Activated T-cell treated with anti-CD3 and anti-CD28 coated beads, Interleukin-2, amount 50 U/mL, for 72 hours (primary cell): ENCODE measurements around the gene ITIH3. TPM values are rescaled to one million over a fixed set of nuclear protein-coding genes. Genes with fewer than 3 reads are reported as not detected.

ENCODE experiments used
- ATAC-seq, 2 donors: fragments of 150-1000 bp; cut with Tn5 transposase; replicated peaks in 1 of 2; 2 replicates each; pipeline ENCODE4 v1.10.0; 2021; ENCODE audit warnings: moderate library complexity in 2 of 2, mild to moderate bottlenecking in 1 of 2
- DNase-seq, 2 donors: peaks; one replicate each; pipeline ENCODE4 v3.0.0; 2021 to 2022; ENCODE audit warnings: mixed read lengths in 1 of 2
- H3K27ac Mint-ChIP-seq: one replicate; pipeline ENCODE4 v1.8.0; 2022; ENCODE audit warnings: mild to moderate bottlenecking, moderate library complexity, mixed read lengths
- H3K27me3 Mint-ChIP-seq: one replicate; pipeline ENCODE4 v1.8.0; 2022; ENCODE audit warnings: low read depth, mixed read lengths
- H3K36me3 Mint-ChIP-seq, 2 donors: one replicate each; pipeline ENCODE4 v1.8.0; 2022; ENCODE audit warnings: mixed read lengths in 2 of 2, mild to moderate bottlenecking in 1 of 2; ENCODE audit not compliant: insufficient read depth in 2 of 2
- H3K4me1 Mint-ChIP-seq: one replicate; pipeline ENCODE4 v1.8.0; 2022; ENCODE audit warnings: low read depth, mixed read lengths
- H3K4me3 Mint-ChIP-seq, 2 donors: one replicate each; pipeline ENCODE4 v1.8.0; 2022; ENCODE audit warnings: mild to moderate bottlenecking in 2 of 2, mixed read lengths in 2 of 2, moderate library complexity in 2 of 2
- H3K9me3 Mint-ChIP-seq, 2 donors: one replicate each; pipeline ENCODE4 v1.8.0; 2022; ENCODE audit warnings: mixed read lengths in 2 of 2
- total RNA-seq, 2 donors: library from RNA; stranded (reverse); gene quantifications; one replicate each; pipeline ENCODE4 v1.2.3, GENCODE V29; 2022

Gene ITIH3
- total RNA-seq, 2 donors from 2014 or later = not detected

GRCh38 chr3:52831500-52832301, 37.1 kb downstream of the ITIH3 start:
- no peak overlapping the region for H3K27ac Mint-ChIP-seq

GRCh38 chr3:52833202-52833601, 38.6 kb downstream of the ITIH3 start:
- H3K4me3 Mint-ChIP-seq = no peak overlapping the region
- H3K9me3 Mint-ChIP-seq = no peaks in the 10 kb centered on the region
- H3K27ac Mint-ChIP-seq = no peak overlapping the region
- peaks cover 13% of the 10 kb centered on the region for H3K4me1 Mint-ChIP-seq
- no peak for ATAC-seq
- H3K27me3 Mint-ChIP-seq = no peaks in the 10 kb centered on the region
- no peaks in the 10 kb centered on the region for H3K36me3 Mint-ChIP-seq
- DNase-seq = no peak

More at GRCh38 chr3:52831500-52832301, 37.1 kb downstream of the ITIH3 start:
- DNase-seq (no peak), ATAC-seq (no peak)
- H3K4me3 Mint-ChIP-seq = no peak overlapping the region
- no peaks in the 10 kb centered on the region for H3K27me3 Mint-ChIP-seq
- no peaks in the 10 kb centered on the region for H3K36me3 Mint-ChIP-seq
- peaks cover 8% of the 10 kb centered on the region for H3K4me1 Mint-ChIP-seq
- H3K9me3 Mint-ChIP-seq = no peaks in the 10 kb centered on the region

- no peak for ATAC-seq
- no peaks in the 10 kb centered on the region for H3K27me3 Mint-ChIP-seq
- H3K4me1 Mint-ChIP-seq = peaks cover 22% of the 10 kb centered on the region
- H3K4me3 Mint-ChIP-seq = no peak within 1 kb of the TSS
- no peaks in the 10 kb centered on the region for H3K36me3 Mint-ChIP-seq
- no peak for DNase-seq
- H3K9me3 Mint-ChIP-seq = no peaks in the 10 kb centered on the region
- H3K27ac Mint-ChIP-seq = no peak within 1 kb of the TSS
Measured at GRCh38 chr3:52834871-52835501, 40.4 kb downstream of the ITIH3 start, which contains the start of gene MUSTN1. Gene MUSTN1 (minus strand): TSS chr3:52835019. CDS start chr3:52834948, 71 bp downstream.

GRCh38 chr3:52835766-52836470, 41.3 kb downstream of the ITIH3 start:
- DNase-seq (no peak), ATAC-seq (no peak)
- peaks cover 19% of the 10 kb centered on the region for H3K4me1 Mint-ChIP-seq
- H3K4me3 Mint-ChIP-seq = no peak overlapping the region
- no peak overlapping the region for H3K27ac Mint-ChIP-seq
- H3K36me3 Mint-ChIP-seq = peaks cover 0 to 2% of the 10 kb centered on the region in 2 donors
- no peaks in the 10 kb centered on the region for H3K9me3 Mint-ChIP-seq
- H3K27me3 Mint-ChIP-seq = no peaks in the 10 kb centered on the region

GRCh38 chr3:52836471-52836845, 41.9 kb downstream of the ITIH3 start:
- no peak overlapping the region for H3K4me3 Mint-ChIP-seq
- H3K36me3 Mint-ChIP-seq = peaks cover 0 to 2% of the 10 kb centered on the region in 2 donors
- H3K4me1 Mint-ChIP-seq = peaks cover 14% of the 10 kb centered on the region
- no peak for ATAC-seq
- H3K27me3 Mint-ChIP-seq = no peaks in the 10 kb centered on the region
- H3K27ac Mint-ChIP-seq = no peak overlapping the region
- no peaks in the 10 kb centered on the region for H3K9me3 Mint-ChIP-seq
- no peak for DNase-seq

GRCh38 chr3:52836986-52837385, 42.4 kb downstream of the ITIH3 start:
- H3K27ac Mint-ChIP-seq = no peak overlapping the region
- H3K4me3 Mint-ChIP-seq = no peak overlapping the region
- H3K27me3 Mint-ChIP-seq = no peaks in the 10 kb centered on the region
- DNase-seq (no peak), ATAC-seq (no peak)
- H3K9me3 Mint-ChIP-seq = no peaks in the 10 kb centered on the region
- peaks cover 13% of the 10 kb centered on the region for H3K4me1 Mint-ChIP-seq
- peaks cover 0 to 2% of the 10 kb centered on the region in 2 donors for H3K36me3 Mint-ChIP-seq

- Mint-ChIP-seq H3K4me1 (peaks cover 13% of the 10 kb centered on the region), H3K9me3 (no peaks in the 10 kb centered on the region), H3K4me3 (no peak overlapping the region), H3K27me3 (no peaks in the 10 kb centered on the region), H3K27ac (no peak overlapping the region), H3K36me3 (peaks cover 0 to 2% of the 10 kb centered on the region in 2 donors)
- DNase-seq = peak in 1 of 2 donors; percentile 18
- ATAC-seq = peak; percentile 41 to 63
Measured at GRCh38 chr3:52838561-52839267, 44.1 kb downstream of the ITIH3 start.

GRCh38 chr3:52839268-52839575, 44.6 kb downstream of the ITIH3 start:
- no peak for ATAC-seq
- Mint-ChIP-seq H3K27ac (no peak overlapping the region), H3K4me3 (no peak overlapping the region), H3K9me3 (no peaks in the 10 kb centered on the region), H3K36me3 (peaks cover 0 to 2% of the 10 kb centered on the region in 2 donors), H3K27me3 (no peaks in the 10 kb centered on the region), H3K4me1 (peaks cover 13% of the 10 kb centered on the region)
- DNase-seq = no peak

GRCh38 chr3:52839892-52840545, 45.4 kb downstream of the ITIH3 start:
- DNase-seq (no peak), ATAC-seq (peak in 1 of 2 donors; percentile 35)
- Mint-ChIP-seq H3K4me1 (peaks cover 13% of the 10 kb centered on the region), H3K36me3 (peaks cover 0 to 2% of the 10 kb centered on the region in 2 donors), H3K4me3 (no peak overlapping the region), H3K27ac (no peak overlapping the region), H3K27me3 (no peaks in the 10 kb centered on the region), H3K9me3 (no peaks in the 10 kb centered on the region)

GRCh38 chr3:52841211-52841980, 46.8 kb downstream of the ITIH3 start:
- H3K4me1 Mint-ChIP-seq = peaks cover 13% of the 10 kb centered on the region
- H3K4me3 Mint-ChIP-seq = no peak overlapping the region
- peaks cover 0 to 2% of the 10 kb centered on the region in 2 donors for H3K36me3 Mint-ChIP-seq
- DNase-seq (no peak), ATAC-seq (peak; percentile 20 to 35)
- H3K27me3 Mint-ChIP-seq = no peaks in the 10 kb centered on the region
- H3K9me3 Mint-ChIP-seq = no peaks in the 10 kb centered on the region
- no peak overlapping the region for H3K27ac Mint-ChIP-seq

GRCh38 chr3:52841981-52842340, 47.4 kb downstream of the ITIH3 start:
- peaks cover 0 to 2% of the 10 kb centered on the region in 2 donors for H3K36me3 Mint-ChIP-seq

GRCh38 chr3:52842424-52842823, 47.8 kb downstream of the ITIH3 start:
- peaks cover 0 to 2% of the 10 kb centered on the region in 2 donors for H3K36me3 Mint-ChIP-seq
- H3K4me1 Mint-ChIP-seq = peaks cover 12% of the 10 kb centered on the region
- DNase-seq (no peak), ATAC-seq (no peak)
- H3K4me3 Mint-ChIP-seq = no peak overlapping the region
- no peaks in the 10 kb centered on the region for H3K27me3 Mint-ChIP-seq
- H3K9me3 Mint-ChIP-seq = no peaks in the 10 kb centered on the region
- no peak overlapping the region for H3K27ac Mint-ChIP-seq

More at GRCh38 chr3:52841981-52842340, 47.4 kb downstream of the ITIH3 start:
- H3K4me1 Mint-ChIP-seq = peaks cover 13% of the 10 kb centered on the region
- H3K27ac Mint-ChIP-seq = no peak overlapping the region
- H3K4me3 Mint-ChIP-seq = no peak overlapping the region
- H3K9me3 Mint-ChIP-seq = no peaks in the 10 kb centered on the region
- no peaks in the 10 kb centered on the region for H3K27me3 Mint-ChIP-seq
- ATAC-seq (no peak), DNase-seq (no peak)
